CD14-positive monocyte (primary cell): ENCODE data around the gene TRAPPC14. TPM values are rescaled to one million over a fixed set of nuclear protein-coding genes. Genes with fewer than 3 reads are reported as not detected.

Experiments used
- DNase-seq, 3 donors: peaks; one replicate each; pipeline ENCODE4 v3.0.0-alpha.2; 2011 to 2022
- H2AFZ ChIP-seq: 2 replicates; pipeline ENCODE4 v1.6.0; 2012; ENCODE audit warnings: mild to moderate bottlenecking, low read depth, low read length, inconsistent platforms; ENCODE audit not compliant: insufficient read depth, poor library complexity, severe bottlenecking
- H3K27ac ChIP-seq, 2 donors: 1 replicate in 1 of 2; 2 replicates in 1 of 2; pipeline ENCODE4 v1.5.1; 2012 to 2013; ENCODE audit warnings: low read length in 2 of 2, control low read depth in 1 of 2, inconsistent platforms in 1 of 2, low read depth in 1 of 2, mild to moderate bottlenecking in 1 of 2
- H3K27me3 ChIP-seq, 2 donors: one replicate each; pipeline versions ENCODE4 v1.6.0 to v1.6.1; 2011 to 2013; ENCODE audit warnings: low read length in 2 of 2; ENCODE audit not compliant: control insufficient read depth in 2 of 2, insufficient read depth in 2 of 2
- H3K36me3 ChIP-seq, 2 donors: replicated peaks in 1 of 2; 1 replicate in 1 of 2; 2 replicates in 1 of 2; pipeline versions ENCODE4 v1.5.1 to v1.6.1; 2012 to 2013; ENCODE audit warnings: low read length in 2 of 2, control low read depth in 1 of 2, inconsistent platforms in 1 of 2, mild to moderate bottlenecking in 1 of 2; ENCODE audit not compliant: insufficient read depth in 2 of 2, control insufficient read depth in 1 of 2
- H3K4me1 ChIP-seq, 2 donors: 1 replicate in 1 of 2; 2 replicates in 1 of 2; pipeline versions ENCODE4 v1.5.1 to v1.6.1; 2012 to 2013; ENCODE audit warnings: low read length in 2 of 2, control low read depth in 1 of 2, inconsistent platforms in 1 of 2, mild to moderate bottlenecking in 1 of 2, moderate library complexity in 1 of 2; ENCODE audit not compliant: insufficient read depth in 2 of 2, control insufficient read depth in 1 of 2
- H3K4me2 ChIP-seq: replicated peaks from 2 replicates; pipeline ENCODE3; 2012; ENCODE audit warnings: low read length, moderate library complexity, mild to moderate bottlenecking; ENCODE audit not compliant: poor library complexity, severe bottlenecking; ENCODE audit errors: extremely low read depth
- H3K4me3 ChIP-seq, 3 experiments: fragments of 200-600 bp in 1 of 3; sonication (generic) in 1 of 3; replicated peaks in 1 of 3; 1 replicate in 2 of 3; 2 replicates in 1 of 3; pipeline ENCODE4 v1.5.1; 2011 to 2013; ENCODE audit warnings: low read length in 3 of 3, mild to moderate bottlenecking in 3 of 3, control low read depth in 2 of 3, low read depth in 2 of 3, inconsistent platforms in 1 of 3, moderate library complexity in 1 of 3
- H3K79me2 ChIP-seq: 2 replicates; pipeline ENCODE4 v1.6.0; 2012; ENCODE audit warnings: mild to moderate bottlenecking, control low read depth, inconsistent platforms, low read length, moderate library complexity; ENCODE audit not compliant: insufficient read depth
- H3K9ac ChIP-seq: 2 replicates; pipeline ENCODE4 v1.6.0; 2017; ENCODE audit warnings: low read length, mild to moderate bottlenecking; ENCODE audit not compliant: insufficient read depth, poor library complexity, severe bottlenecking
- H3K9me3 ChIP-seq, 2 donors: replicated peaks in 1 of 2; 1 replicate in 1 of 2; 2 replicates in 1 of 2; pipeline versions ENCODE4 v1.5.1 to v1.6.1; 2012 to 2013; ENCODE audit warnings: low read length in 2 of 2, control low read depth in 1 of 2; ENCODE audit not compliant: control insufficient read depth in 1 of 2, insufficient read depth in 1 of 2
- H4K20me1 ChIP-seq: 2 replicates; pipeline ENCODE4 v1.6.0; 2012; ENCODE audit warnings: mild to moderate bottlenecking, low read length, control low read depth, moderate library complexity; ENCODE audit not compliant: insufficient read depth
- H3K27ac Mint-ChIP-seq, 7 donors: one replicate each; pipeline ENCODE4 v1.8.0; 2020; ENCODE audit warnings: mild to moderate bottlenecking in 7 of 7, mixed read lengths in 7 of 7, moderate library complexity in 6 of 7, inconsistent platforms in 2 of 7
- H3K27me3 Mint-ChIP-seq, 3 donors: one replicate each; pipeline ENCODE4 v1.8.0; 2021 to 2022; ENCODE audit warnings: low read depth in 3 of 3, mild to moderate bottlenecking in 3 of 3, mixed read lengths in 3 of 3, moderate library complexity in 3 of 3, inconsistent platforms in 1 of 3
- H3K36me3 Mint-ChIP-seq, 2 donors: one replicate each; pipeline ENCODE4 v1.8.0; 2020; ENCODE audit warnings: mixed read lengths in 2 of 2, inconsistent platforms in 1 of 2, mild to moderate bottlenecking in 1 of 2
- H3K4me1 Mint-ChIP-seq: one replicate; pipeline ENCODE4 v1.8.0; 2020; ENCODE audit warnings: mild to moderate bottlenecking, mixed read lengths
- H3K4me3 Mint-ChIP-seq, 2 donors: one replicate each; pipeline ENCODE4 v1.8.0; 2020; ENCODE audit warnings: mild to moderate bottlenecking in 2 of 2, mixed read lengths in 2 of 2, moderate library complexity in 1 of 2
- H3K9me3 Mint-ChIP-seq, 7 donors: one replicate each; pipeline ENCODE4 v1.8.0; 2020 to 2022; ENCODE audit warnings: mixed read lengths in 7 of 7, mild to moderate bottlenecking in 6 of 7, moderate library complexity in 6 of 7, inconsistent platforms in 2 of 7
- WGBS: methylation state at CpG from one replicate; pipeline ENCODE4 v1.1.5; 2013; ENCODE audit warnings: missing lambda C conversion rate; ENCODE audit not compliant: insufficient coverage; 5-methylcytosine and 5-hydroxymethylcytosine counted together
- intact Hi-C, 2 donors: fragments of 100-400 bp; cut with micrococcal nuclease; formaldehyde crosslinking; loops; one replicate each; pipeline versions ENCODE4 v1.15.0 to v1.15.1; 2023
- polyA plus RNA-seq, 3 donors: library from polyadenylated mRNA; depleted of rRNA in 1 of 3; unstranded in 2 of 3; stranded (reverse) in 1 of 3; fragments of 300-500 nt in 2 of 3; fragments of >200 nt in 1 of 3; fragmentation: Illumina TruSeq in 2 of 3; gene quantifications; 1 replicate in 2 of 3; 2 replicates in 1 of 3; pipeline ENCODE4 v1.2.3, GENCODE V29; 2012 to 2021
- TF ChIP-seq, protein P1 (sequence below): fragments of 200-600 bp; IDR thresholded peaks from one replicate; pipeline ENCODE4 v1.8.0; 2022; ENCODE audit warnings: antibody characterized with exemption, mild to moderate bottlenecking

The TRAPPC14 gene
- polyA plus RNA-seq, 3 donors: 1.0 to 38.4 (median 1.6) TPM

DNA sequence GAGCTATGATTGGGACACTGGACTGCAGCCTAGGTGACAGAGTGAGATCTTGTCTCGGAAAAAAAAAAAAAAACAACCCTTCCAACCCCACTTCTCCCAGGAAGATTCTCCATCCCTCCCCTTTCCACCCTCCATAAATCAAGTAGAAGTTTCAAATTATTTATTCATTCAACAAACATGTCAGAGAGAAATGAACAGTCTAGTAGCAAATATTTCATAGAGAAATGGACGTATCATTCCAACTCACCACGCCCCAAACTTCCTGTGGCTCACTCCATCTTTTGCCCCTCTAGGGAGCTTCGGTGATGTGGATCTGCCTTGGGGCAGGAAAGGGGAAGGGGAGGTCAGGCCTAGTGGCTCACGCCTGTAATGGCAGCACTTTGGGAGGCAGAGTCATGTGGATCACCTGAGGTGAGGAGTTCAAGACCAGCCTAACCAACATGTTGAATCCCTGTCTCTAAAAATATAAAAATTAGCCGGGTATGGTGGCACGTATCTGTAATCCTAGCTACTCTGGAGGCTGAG, 638 bp upstream of the TRAPPC14 start:
- 67% methylated on average over 2 of the region's 7 CpGs for WGBS
- Histone ChIP-seq H3K9me3 (no peaks in the 10 kb centered on the region), H3K4me2 (peak overlapping the region; percentile 94), H3K27me3 (peaks cover 0 to 4% of the 10 kb centered on the region in 2 donors), H3K9ac (peak overlapping the region; percentile 86), H4K20me1 (peaks cover 39% of the 10 kb centered on the region), H2AFZ (peak overlapping the region; percentile 85), H3K4me3 (peak overlapping the region; percentile 64 to 95 (median 78)), H3K4me1 (peaks cover 37 to 47% of the 10 kb centered on the region in 2 donors), H3K36me3 (peaks cover 25 to 27% of the 10 kb centered on the region in 2 donors), H3K27ac (peak overlapping the region in 1 of 2 donors; percentile 79), H3K79me2 (peaks cover 42% of the 10 kb centered on the region)
- H3K4me3 Mint-ChIP-seq: peak overlapping the region; percentile 80 to 81
- DNase-seq: peak in 1 of 3 donors; percentile 43
- intact Hi-C loops: no loop called here
- peak overlapping the region; percentile 41 to 84 (median 75) for H3K27ac Mint-ChIP-seq
- no peaks in the 10 kb centered on the region for H3K9me3 Mint-ChIP-seq
- H3K36me3 Mint-ChIP-seq: peaks cover 25 to 35% of the 10 kb centered on the region in 2 donors
- TF ChIP-seq, protein P1, sequence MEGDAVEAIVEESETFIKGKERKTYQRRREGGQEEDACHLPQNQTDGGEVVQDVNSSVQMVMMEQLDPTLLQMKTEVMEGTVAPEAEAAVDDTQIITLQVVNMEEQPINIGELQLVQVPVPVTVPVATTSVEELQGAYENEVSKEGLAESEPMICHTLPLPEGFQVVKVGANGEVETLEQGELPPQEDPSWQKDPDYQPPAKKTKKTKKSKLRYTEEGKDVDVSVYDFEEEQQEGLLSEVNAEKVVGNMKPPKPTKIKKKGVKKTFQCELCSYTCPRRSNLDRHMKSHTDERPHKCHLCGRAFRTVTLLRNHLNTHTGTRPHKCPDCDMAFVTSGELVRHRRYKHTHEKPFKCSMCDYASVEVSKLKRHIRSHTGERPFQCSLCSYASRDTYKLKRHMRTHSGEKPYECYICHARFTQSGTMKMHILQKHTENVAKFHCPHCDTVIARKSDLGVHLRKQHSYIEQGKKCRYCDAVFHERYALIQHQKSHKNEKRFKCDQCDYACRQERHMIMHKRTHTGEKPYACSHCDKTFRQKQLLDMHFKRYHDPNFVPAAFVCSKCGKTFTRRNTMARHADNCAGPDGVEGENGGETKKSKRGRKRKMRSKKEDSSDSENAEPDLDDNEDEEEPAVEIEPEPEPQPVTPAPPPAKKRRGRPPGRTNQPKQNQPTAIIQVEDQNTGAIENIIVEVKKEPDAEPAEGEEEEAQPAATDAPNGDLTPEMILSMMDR: no peak
- H3K27me3 Mint-ChIP-seq: peaks cover 9 to 21% (median 17%) of the 10 kb centered on the region in 3 donors
- peaks cover 34% of the 10 kb centered on the region for H3K4me1 Mint-ChIP-seq

DNA sequence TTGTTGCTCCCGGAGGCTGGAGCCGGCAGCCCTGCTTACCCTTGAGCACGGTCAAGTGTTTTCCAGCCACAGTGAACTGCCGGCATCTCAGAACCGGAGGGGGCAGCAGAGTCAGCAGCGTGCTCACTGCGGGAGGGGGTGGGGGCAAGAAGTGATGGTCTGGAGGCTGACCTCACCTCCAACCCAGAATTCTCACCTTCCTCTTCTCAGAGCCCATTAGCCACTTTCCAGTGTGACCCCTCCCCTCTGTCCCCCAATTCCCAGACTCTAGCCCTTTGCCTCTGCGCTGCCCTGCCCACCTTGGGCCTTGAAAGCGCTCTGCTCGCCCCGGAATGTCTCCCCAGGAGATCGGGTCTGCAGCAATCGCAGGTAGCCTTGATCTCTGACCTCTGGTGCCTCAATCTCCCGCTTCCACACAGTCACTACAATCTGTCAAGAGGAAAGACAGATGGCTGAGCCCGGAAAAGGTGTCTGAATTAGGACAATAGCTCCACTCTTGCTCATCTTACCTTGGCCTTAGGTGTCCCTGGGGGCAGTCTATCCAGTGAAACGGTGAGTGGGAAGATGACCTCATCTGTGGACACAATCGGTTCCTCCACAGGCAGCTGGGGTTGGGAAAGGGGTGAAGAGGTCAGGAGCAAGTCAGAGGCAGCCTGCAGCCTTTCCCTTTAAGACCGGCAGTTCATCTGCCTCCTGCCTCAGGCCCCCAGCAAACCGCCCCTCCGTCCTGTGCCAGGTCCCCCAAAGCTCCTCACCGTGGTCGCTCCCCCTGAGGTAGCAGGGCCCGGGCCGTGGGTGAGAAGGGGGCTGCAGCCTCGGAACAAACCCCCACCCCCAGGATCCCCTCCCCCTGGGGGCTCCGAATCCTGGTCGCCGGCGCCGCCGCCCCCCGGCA, 942 bp downstream of the TRAPPC14 start:
- peak in 2 of 3 donors; percentile 39 to 61 for DNase-seq
- Mint-ChIP-seq H3K4me1 (peaks cover 50% of the 10 kb centered on the region), H3K4me3 (peak overlapping the region; percentile 78 to 91), H3K36me3 (peaks cover 38 to 51% of the 10 kb centered on the region in 2 donors), H3K27ac (peak overlapping the region; percentile 75 to 92 (median 83)), H3K27me3 (peaks cover under 1 to 11% (median 10%) of the 10 kb centered on the region in 3 donors), H3K9me3 (no peaks in the 10 kb centered on the region)
- peak overlapping the region; percentile 64 to 95 (median 78) for H3K4me3 ChIP-seq
- H3K4me2 ChIP-seq: peak overlapping the region; percentile 94
- no peaks in the 10 kb centered on the region for H3K27me3 ChIP-seq
- H3K27ac ChIP-seq: peak overlapping the region; percentile 32 to 79
- 44% methylated on average over 17 of the region's 32 CpGs for WGBS
- H3K79me2 ChIP-seq: peaks cover 58% of the 10 kb centered on the region
- peaks cover 52 to 63% of the 10 kb centered on the region in 2 donors for H3K4me1 ChIP-seq
- H3K9ac ChIP-seq: peak overlapping the region; percentile 86
- H3K36me3 ChIP-seq: peaks cover 36 to 38% of the 10 kb centered on the region in 2 donors
- H4K20me1 ChIP-seq: peaks cover 55% of the 10 kb centered on the region
- H3K9me3 ChIP-seq: no peaks in the 10 kb centered on the region
- H2AFZ ChIP-seq: peak overlapping the region; percentile 85
- TF ChIP-seq, protein P1: no peak
- intact Hi-C loops: no loop called here
